GM18502 (cell line): ENCODE measurements around the gene ACE.

ENCODE experiments used
- ATAC-seq: cut with Tn5 transposase; IDR thresholded peaks from one replicate; pipeline ENCODE4 v1.9.1; 2021; ENCODE audit warnings: mild to moderate bottlenecking; ENCODE audit not compliant: unreplicated experiment, poor library complexity

ACE gene

GRCh38 chr17:63476854-63477479 is at the start of gene ACE:
ACE (plus strand) TSS chr17:63477061; CDS start chr17:63477095, 34 bp downstream.
- peak; percentile 61 for ATAC-seq

- no peak for ATAC-seq
Measured at GRCh38 chr17:63429766-63430165, 47.1 kb upstream of the ACE start.

GRCh38 chr17:63430223-63430622 is 46.6 kb upstream of the ACE start:
- ATAC-seq: no peak

- no peak for ATAC-seq
Measured at GRCh38 chr17:63431618-63431938, 45.3 kb upstream of the ACE start.

GRCh38 chr17:63431939-63432804 is 44.7 kb upstream of the ACE start:
- no peak for ATAC-seq

GRCh38 chr17:63433746-63434591 is 42.9 kb upstream of the ACE start:
- no peak for ATAC-seq

- no peak for ATAC-seq
Measured at GRCh38 chr17:63434951-63435571, 41.8 kb upstream of the ACE start.

GRCh38 chr17:63435681-63436522 is 41.0 kb upstream of the ACE start:
- no peak for ATAC-seq

GRCh38 chr17:63436523-63437110 is 40.2 kb upstream of the ACE start:
- no peak for ATAC-seq

GRCh38 chr17:63437287-63438091 is 39.4 kb upstream of the ACE start:
- ATAC-seq: no peak

GRCh38 chr17:63438092-63439051 is 38.5 kb upstream of the ACE start:
- no peak for ATAC-seq

GRCh38 chr17:63439687-63440086 is 37.2 kb upstream of the ACE start:
- no peak for ATAC-seq

GRCh38 chr17:63440127-63440769 is 36.6 kb upstream of the ACE start:
- no peak for ATAC-seq

- ATAC-seq: no peak
Measured at GRCh38 chr17:63440770-63441335, 36.0 kb upstream of the ACE start.

GRCh38 chr17:63441654-63442053 is 35.2 kb upstream of the ACE start:
- no peak for ATAC-seq

- ATAC-seq: no peak
Measured at GRCh38 chr17:63442074-63442473, 34.8 kb upstream of the ACE start.
